SU-DHL-6 (cell line): Measurements from ENCODE around the gene PACSIN3.

Experiments
- H2AFZ ChIP-seq: fragments of 200-600 bp; sonication (generic); 2 replicates; pipeline ENCODE4 v1.6.1; 2014; ENCODE audit warnings: low read depth, mild to moderate bottlenecking, moderate library complexity, mixed read lengths, antibody characterized with exemption, low read length; ENCODE audit not compliant: severe bottlenecking
- H3F3A ChIP-seq: fragments of 200-600 bp; shearing (Covaris generic); 2 replicates; pipeline ENCODE4 v1.6.0; 2016; ENCODE audit warnings: antibody characterized with exemption, mild to moderate bottlenecking; ENCODE audit not compliant: insufficient read depth
- H3K27ac ChIP-seq: fragments of 200-600 bp; sonication (generic); 2 replicates; pipeline ENCODE4 v1.5.1; 2016; ENCODE audit warnings: low read depth, mild to moderate bottlenecking, low read length, moderate library complexity, mixed read lengths
- H3K27me3 ChIP-seq: fragments of 200-600 bp; sonication (generic), shearing (Covaris generic); 2 replicates; pipeline ENCODE4 v1.6.0; 2014; ENCODE audit warnings: mild to moderate bottlenecking, low read length
- H3K36me3 ChIP-seq: fragments of 200-600 bp; sonication (generic); 2 replicates; pipeline ENCODE4 v1.6.1; 2014; ENCODE audit warnings: mild to moderate bottlenecking, low read length, mixed read lengths
- H3K4me2 ChIP-seq: fragments of 300-600, 200-600 bp; shearing (Covaris generic), sonication (generic); 2 replicates; pipeline ENCODE4 v1.6.0; 2014; ENCODE audit warnings: low read length, low read depth, mild to moderate bottlenecking; ENCODE audit not compliant: poor library complexity, severe bottlenecking
- H3K4me3 ChIP-seq: fragments of 200-600 bp; sonication (generic); 2 replicates; pipeline ENCODE4 v1.5.1; 2014; ENCODE audit warnings: antibody characterized with exemption, low read length, mild to moderate bottlenecking, mixed read lengths; ENCODE audit not compliant: insufficient read depth, poor library complexity, severe bottlenecking
- H3K79me2 ChIP-seq: fragments of 200-600 bp; sonication (generic); 2 replicates; pipeline ENCODE4 v1.6.1; 2014; ENCODE audit warnings: mild to moderate bottlenecking, low read length, moderate library complexity; ENCODE audit not compliant: insufficient read depth
- H3K9ac ChIP-seq: fragments of 200-600 bp; sonication (generic); 2 replicates; pipeline ENCODE4 v1.7.0; 2014; ENCODE audit warnings: mild to moderate bottlenecking, low read length
- H3K9me2 ChIP-seq: fragments of 200-600 bp; sonication (generic); replicated peaks from 2 replicates; pipeline ENCODE4 v1.6.1; 2014; ENCODE audit warnings: low read length; ENCODE audit not compliant: insufficient read depth
- H3K9me3 ChIP-seq: fragments of 200-600 bp; sonication (generic); 2 replicates; pipeline ENCODE4 v1.6.1; 2014; ENCODE audit warnings: low read length, mixed read lengths; ENCODE audit not compliant: insufficient read depth
- H4K20me1 ChIP-seq: fragments of 200-600 bp; sonication (generic); 2 replicates; pipeline ENCODE4 v1.6.1; 2014; ENCODE audit warnings: low read depth, mild to moderate bottlenecking, antibody characterized with exemption, low read length, moderate library complexity, mixed read lengths
- EZH2phosphoT487 ChIP-seq: fragments of 200-600 bp; sonication (generic), shearing (Covaris generic); conservative IDR thresholded peaks from 2 replicates; pipeline ENCODE4 v1.6.1; 2018; ENCODE audit warnings: mild to moderate bottlenecking, antibody characterized with exemption, low read length, moderate library complexity, mixed read lengths
- TF ChIP-seq, protein P1 (sequence below): fragments of 200-600 bp; sonication (generic); IDR thresholded peaks from one replicate; pipeline ENCODE4 v1.5.1; 2017; ENCODE audit warnings: antibody characterized with exemption, mild to moderate bottlenecking, low read length, moderate library complexity; ENCODE audit not compliant: insufficient read depth, poor library complexity, severe bottlenecking

Gene PACSIN3

DNA sequence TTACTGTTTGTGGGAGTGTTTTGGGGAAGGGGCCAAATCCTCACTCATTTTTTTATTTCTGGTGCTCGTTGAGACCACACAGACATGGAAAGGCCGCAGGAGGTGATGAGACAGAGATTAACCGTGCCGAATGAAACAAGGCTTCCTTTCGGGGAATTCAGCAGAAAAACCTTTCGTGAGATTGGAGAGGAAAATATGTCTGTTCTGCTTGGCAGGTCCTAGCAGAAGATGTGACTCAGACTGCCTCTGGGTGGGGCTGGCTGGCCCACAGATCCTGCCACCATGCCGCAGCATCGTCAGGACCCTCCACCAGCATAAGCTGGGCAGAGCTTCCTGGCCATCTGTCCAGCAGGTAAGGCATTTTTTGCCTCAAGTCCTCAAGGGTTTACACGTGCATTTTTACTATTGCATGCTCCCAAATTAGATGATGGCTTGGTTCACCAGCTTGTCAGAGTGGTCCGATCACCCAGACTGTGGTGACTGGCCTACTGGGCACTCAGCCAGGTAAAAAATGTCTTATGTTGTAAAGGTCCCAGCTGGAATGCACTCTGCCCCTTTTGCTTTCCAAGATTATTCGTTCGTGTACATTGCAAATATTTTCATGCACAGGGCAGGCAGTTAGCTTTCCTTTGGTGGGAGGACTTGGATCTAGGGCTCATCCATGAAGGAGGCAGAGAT lies 30.0 kb upstream of the PACSIN3 start:
- Histone ChIP-seq H3K27ac (peak overlapping the region; percentile 92), H3K9me3 (no peaks in the 10 kb centered on the region), H4K20me1 (no peaks in the 10 kb centered on the region), H3K9me2 (no peaks in the 10 kb centered on the region), H3K36me3 (peaks cover 5% of the 10 kb centered on the region), H3K9ac (peak overlapping the region; percentile 95), H3K27me3 (no peaks in the 10 kb centered on the region), H3K79me2 (peaks cover 30% of the 10 kb centered on the region), H3F3A (peaks cover 25% of the 10 kb centered on the region), H2AFZ (no peak overlapping the region), H3K4me2 (peak overlapping the region; percentile 92), H3K4me3 (peak overlapping the region; percentile 65)
- TF ChIP-seq EZH2phosphoT487 = no peak
- TF ChIP-seq, protein P1, sequence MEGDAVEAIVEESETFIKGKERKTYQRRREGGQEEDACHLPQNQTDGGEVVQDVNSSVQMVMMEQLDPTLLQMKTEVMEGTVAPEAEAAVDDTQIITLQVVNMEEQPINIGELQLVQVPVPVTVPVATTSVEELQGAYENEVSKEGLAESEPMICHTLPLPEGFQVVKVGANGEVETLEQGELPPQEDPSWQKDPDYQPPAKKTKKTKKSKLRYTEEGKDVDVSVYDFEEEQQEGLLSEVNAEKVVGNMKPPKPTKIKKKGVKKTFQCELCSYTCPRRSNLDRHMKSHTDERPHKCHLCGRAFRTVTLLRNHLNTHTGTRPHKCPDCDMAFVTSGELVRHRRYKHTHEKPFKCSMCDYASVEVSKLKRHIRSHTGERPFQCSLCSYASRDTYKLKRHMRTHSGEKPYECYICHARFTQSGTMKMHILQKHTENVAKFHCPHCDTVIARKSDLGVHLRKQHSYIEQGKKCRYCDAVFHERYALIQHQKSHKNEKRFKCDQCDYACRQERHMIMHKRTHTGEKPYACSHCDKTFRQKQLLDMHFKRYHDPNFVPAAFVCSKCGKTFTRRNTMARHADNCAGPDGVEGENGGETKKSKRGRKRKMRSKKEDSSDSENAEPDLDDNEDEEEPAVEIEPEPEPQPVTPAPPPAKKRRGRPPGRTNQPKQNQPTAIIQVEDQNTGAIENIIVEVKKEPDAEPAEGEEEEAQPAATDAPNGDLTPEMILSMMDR = no peak

- peak overlapping the region; percentile 92 for H3K4me2 ChIP-seq
- peaks cover 5% of the 10 kb centered on the region for H3K36me3 ChIP-seq
- H3F3A ChIP-seq = peaks cover 25% of the 10 kb centered on the region
- H3K27me3 ChIP-seq = no peaks in the 10 kb centered on the region
- no peaks in the 10 kb centered on the region for H4K20me1 ChIP-seq
- peak overlapping the region; percentile 65 for H3K4me3 ChIP-seq
- H3K9ac ChIP-seq = peak overlapping the region; percentile 95
- H3K9me2 ChIP-seq = no peaks in the 10 kb centered on the region
- peak overlapping the region; percentile 2 for H2AFZ ChIP-seq
- peaks cover 29% of the 10 kb centered on the region for H3K79me2 ChIP-seq
- no peaks in the 10 kb centered on the region for H3K9me3 ChIP-seq
- peak overlapping the region; percentile 92 for H3K27ac ChIP-seq
- TF ChIP-seq, protein P1 = no peak
- no peak for TF ChIP-seq EZH2phosphoT487
These were observed 29.2 kb upstream of the PACSIN3 start for GRCh38 chr11:47215366-47215910.

DNA sequence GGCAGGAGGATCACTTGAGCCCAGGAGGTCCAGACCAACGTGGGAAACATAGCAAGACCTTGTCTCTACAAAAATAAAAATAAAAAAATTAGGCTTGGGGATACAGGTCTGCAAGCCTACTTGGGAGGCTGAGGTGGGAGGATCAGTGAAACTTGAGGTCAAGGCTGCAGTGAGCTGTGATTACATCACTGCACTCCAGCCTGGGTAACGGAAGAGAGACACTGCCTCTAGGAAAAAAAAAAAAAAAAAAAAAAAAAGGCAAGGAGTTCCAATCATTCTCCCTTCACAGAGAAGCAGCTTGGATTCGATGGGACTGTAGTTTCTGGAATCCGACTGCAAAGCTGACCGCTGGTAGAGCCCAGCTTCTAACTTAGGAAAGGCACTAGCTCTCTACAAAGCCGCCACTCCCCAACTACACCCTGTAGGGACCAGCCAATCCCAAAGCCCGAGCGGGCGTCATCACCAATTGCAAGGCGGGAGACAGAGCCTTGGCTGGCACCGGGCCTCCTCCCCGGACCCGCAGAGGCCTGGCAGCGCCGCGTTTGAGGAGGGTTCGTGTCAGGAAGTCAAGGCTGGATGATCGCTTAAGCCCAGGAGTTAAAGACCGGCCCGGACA lies 27.8 kb upstream of the PACSIN3 start:
- peak overlapping the region; percentile 92 for H2AFZ ChIP-seq
- H3K4me2 ChIP-seq = peak overlapping the region; percentile 92
- H4K20me1 ChIP-seq = no peaks in the 10 kb centered on the region
- H3K4me3 ChIP-seq = peak overlapping the region; percentile 50
- H3K9ac ChIP-seq = peak overlapping the region; percentile 95
- H3K27ac ChIP-seq = peak overlapping the region; percentile 92
- TF ChIP-seq EZH2phosphoT487 = no peak
- TF ChIP-seq, protein P1 = no peak
- H3K9me3 ChIP-seq = no peaks in the 10 kb centered on the region
- peaks cover under 1% of the 10 kb centered on the region; the same call in 1 of the 2 replicates for H3K36me3 ChIP-seq
- peaks cover 17% of the 10 kb centered on the region; the same call in 1 of the 2 replicates for H3K79me2 ChIP-seq
- no peaks in the 10 kb centered on the region for H3K27me3 ChIP-seq
- H3F3A ChIP-seq = peaks cover 25% of the 10 kb centered on the region
- H3K9me2 ChIP-seq = no peaks in the 10 kb centered on the region
